GM12878 (cell line): ENCODE measurements around the gene SLC13A3. TPM values are rescaled to one million over a fixed set of nuclear protein-coding genes. Genes with fewer than 3 reads are reported as not detected.
A peak's percentile ranks its signal among the peaks of the same experiment; 100 is the strongest.

ENCODE experiments used
- ATAC-seq: fragments of 200-7000 bp; cut with Tn5 transposase; 3 replicates; pipeline ENCODE4 v1.9.1; 2020; ENCODE audit warnings: mild to moderate bottlenecking, moderate library complexity
- BruUV-seq: library from RNA; stranded (reverse); fragments of 400-500 nt; replicated peaks from 2 replicates; lab custom pipeline; 2021; lab: Mats Ljungman, UMichigan
- CTCF ChIA-PET: fragments of 300-600 bp; sonication (Branson Sonifier 250); formaldehyde crosslinking; extraction: SDS; loops from one replicate; lab custom pipeline; 2021; ENCODE audit warnings: inconsistent platforms; lab: Yijun Ruan, JAX
- POLR2A ChIA-PET: fragments of 350-600 bp; formaldehyde crosslinking; extraction: SDS; loops from one replicate; lab custom pipeline; 2021; ENCODE audit warnings: inconsistent platforms; lab: Charles Lee
- RAD21 ChIA-PET: fragments of 300-600 bp; sonication (Branson Sonifier 250); formaldehyde crosslinking; loops from one replicate; lab custom pipeline; 2023; ENCODE audit warnings: antibody characterized with exemption; ENCODE audit not compliant: unreplicated experiment; lab: Charles Lee
- SMC1A ChIA-PET: fragments of 300-600 bp; sonication (Branson Sonifier 250); formaldehyde crosslinking; loops from one replicate; lab custom pipeline; 2023; ENCODE audit not compliant: unreplicated experiment, uncharacterized antibody; lab: Charles Lee
- DNase-seq: peaks from one replicate; pipeline ENCODE4 v3.0.0-alpha.2; 2011; ENCODE audit warnings: low read depth, low spot score
- FAIRE-seq: peaks from 3 replicates; lab custom pipeline; 2011; peaks lifted over from hg19 to GRCh38; lab: Jason Lieb, UNC
- H2AFZ ChIP-seq: 2 replicates; pipeline ENCODE4 v1.6.0; 2011; ENCODE audit warnings: low read depth, low read length, control low read depth; ENCODE audit not compliant: control insufficient read depth
- H3K27ac ChIP-seq: 2 replicates; pipeline ENCODE4 v1.5.1; 2011; ENCODE audit warnings: control low read depth; ENCODE audit not compliant: control insufficient read depth, insufficient read depth
- H3K27me3 ChIP-seq, 2 experiments: replicated peaks in 1 of 2; 2 replicates each; pipeline versions ENCODE4 v1.6.0 to v1.6.1; 2011; ENCODE audit warnings: low read length in 1 of 2; ENCODE audit not compliant: control insufficient read depth in 2 of 2, insufficient read depth in 2 of 2
- H3K36me3 ChIP-seq, 2 experiments: 2 replicates each; pipeline ENCODE4 v1.5.1; 2011; ENCODE audit warnings: low read length in 1 of 2; ENCODE audit not compliant: control insufficient read depth in 2 of 2, insufficient read depth in 2 of 2
- H3K4me1 ChIP-seq: 2 replicates; pipeline ENCODE4 v1.6.1; 2011; ENCODE audit warnings: mild to moderate bottlenecking, low read length, moderate library complexity, mixed read lengths; ENCODE audit not compliant: control insufficient read depth, insufficient read depth
- H3K4me2 ChIP-seq: 2 replicates; pipeline ENCODE4 v1.6.0; 2011; ENCODE audit warnings: control low read depth; ENCODE audit not compliant: control insufficient read depth, insufficient read depth
- H3K4me3 ChIP-seq: fragments of 200-600 bp; sonication (generic); 2 replicates; pipeline ENCODE4 v1.5.1; 2016
- H3K79me2 ChIP-seq: 2 replicates; pipeline ENCODE4 v1.6.0; 2011; ENCODE audit warnings: low read length; ENCODE audit not compliant: control insufficient read depth, insufficient read depth
- H3K9ac ChIP-seq: 2 replicates; pipeline ENCODE4 v1.8.0; 2011; ENCODE audit warnings: low read length, control low read depth, mixed read lengths; ENCODE audit not compliant: control insufficient read depth, insufficient read depth
- H3K9me3 ChIP-seq: replicated peaks from 3 replicates; pipeline ENCODE4 v1.5.1; 2011; ENCODE audit warnings: mild to moderate bottlenecking, low read length; ENCODE audit not compliant: control insufficient read depth, insufficient read depth
- H4K20me1 ChIP-seq: 2 replicates; pipeline ENCODE4 v1.6.0; 2011; ENCODE audit not compliant: control insufficient read depth, insufficient read depth
- ASH2L ChIP-seq: fragments of 300-600, 200-600 bp; sonication (generic); IDR thresholded peaks from 2 replicates; pipeline ENCODE4 v1.6.1; 2017; ENCODE audit warnings: low read depth, mild to moderate bottlenecking, borderline replicate concordance
- BHLHE40 ChIP-seq, 2 experiments: fragments of 450-650 bp in 1 of 2; IDR thresholded peaks; 2 replicates each; pipeline ENCODE4 v1.6.1; 2011 to 2017; ENCODE audit warnings: low read depth in 2 of 2, borderline replicate concordance in 1 of 2, improper control_type of control experiment in 1 of 2, low read length in 1 of 2, mild to moderate bottlenecking in 1 of 2
- BMI1 ChIP-seq: fragments of 450-650 bp; IDR thresholded peaks from 2 replicates; pipeline ENCODE4 v1.6.1; 2016; ENCODE audit warnings: mild to moderate bottlenecking, moderate library complexity, borderline replicate concordance
- ETV6 ChIP-seq, 2 experiments: fragments of 450-650 bp in 1 of 2; IDR thresholded peaks in 1 of 2; conservative IDR thresholded peaks in 1 of 2; 2 replicates each; pipeline ENCODE4 v1.6.1; 2014; ENCODE audit warnings: antibody characterized with exemption in 1 of 2, borderline replicate concordance in 1 of 2, low read depth in 1 of 2, mild to moderate bottlenecking in 1 of 2, moderate library complexity in 1 of 2
- HCFC1 ChIP-seq: fragments of 150-350 bp; IDR thresholded peaks from 2 replicates; pipeline ENCODE4 v1.6.1; 2014; ENCODE audit warnings: low read length
- LARP7 ChIP-seq: fragments of 450-650 bp; IDR thresholded peaks from 2 replicates; pipeline ENCODE4 v1.6.1; 2017; ENCODE audit warnings: mild to moderate bottlenecking
- MAX ChIP-seq: IDR thresholded peaks from 2 replicates; pipeline ENCODE4 v1.6.1; 2012; ENCODE audit warnings: low read depth, low read length, improper control_type of control experiment
- MTA2 ChIP-seq: fragments of 450-650 bp; IDR thresholded peaks from 2 replicates; pipeline ENCODE4 v1.6.1; 2016; ENCODE audit warnings: low read depth, mild to moderate bottlenecking, moderate library complexity
- RAD51 ChIP-seq: fragments of 450-650 bp; IDR thresholded peaks from 2 replicates; pipeline ENCODE4 v1.6.1; 2016; ENCODE audit warnings: moderate library complexity, mild to moderate bottlenecking, inconsistent platforms
- SMARCA5 ChIP-seq: fragments of 450-650 bp; IDR thresholded peaks from 2 replicates; pipeline ENCODE4 v1.6.1; 2017; ENCODE audit warnings: mild to moderate bottlenecking
- USF1 ChIP-seq: IDR thresholded peaks from 2 replicates; pipeline ENCODE4 v1.6.1; 2011; ENCODE audit warnings: borderline replicate concordance, low read depth, mild to moderate bottlenecking, moderate library complexity, mixed read lengths, low read length; ENCODE audit not compliant: insufficient read depth; ENCODE audit errors: extremely low read length
- YY1 ChIP-seq: IDR thresholded peaks from 2 replicates; pipeline ENCODE4 v1.6.1; 2011; ENCODE audit warnings: low read depth, mild to moderate bottlenecking, low read length
- ZBTB11 ChIP-seq: fragments of 450-650 bp; formaldehyde crosslinking; IDR thresholded peaks from 2 replicates; pipeline ENCODE4 v1.5.0; 2022; ENCODE audit warnings: mild to moderate bottlenecking, missing genetic modification characterization
- ZNF207 ChIP-seq: fragments of 450-650 bp; IDR thresholded peaks from 2 replicates; pipeline ENCODE4 v1.6.1; 2014; ENCODE audit warnings: antibody characterized with exemption, mild to moderate bottlenecking, borderline replicate concordance
- WGBS: methylation state at CpG from one replicate; pipeline ENCODE4 v1.1.6; 2016; ENCODE audit warnings: low lambda C conversion rate; ENCODE audit not compliant: insufficient replicate concordance, insufficient coverage; ENCODE audit errors: missing lambda C conversion rate; 5-methylcytosine and 5-hydroxymethylcytosine counted together
- in situ Hi-C: fragments of 300-500 bp; cut with MboI; formaldehyde crosslinking; loops from 9 replicates; pipeline ENCODE4 v1.14.3; 2018; ENCODE audit warnings: mixed read lengths
- intact Hi-C: fragments of 100-400 bp; cut with micrococcal nuclease; formaldehyde crosslinking; loops from one replicate; pipeline ENCODE4 v1.14.2; 2022; ENCODE audit not compliant: unreplicated experiment
- polyA plus RNA-seq, 11 experiments: library from polyadenylated mRNA; depleted of rRNA in 4 of 11; unstranded in 6 of 11; stranded (reverse) in 5 of 11; fragments of >200 nt; fragmentation: Nextera tagmentation in 4 of 11; fragmentation: Illumina TruSeq in 1 of 11; extraction: Ambion mirVana in 4 of 11; extraction: Trizol in 1 of 11; gene quantifications; 1 replicate in 1 of 11; 2 replicates in 10 of 11; pipeline versions ENCODE4 v1.2.1 to v1.2.3, GENCODE V29; 2011 to 2016; ENCODE audit warnings: inconsistent platforms in 2 of 11, missing spikeins in 2 of 11, low read depth in 1 of 11
- total RNA-seq, 4 experiments: library from RNA; depleted of rRNA in 3 of 4; stranded (reverse); fragments of >200 nt in 3 of 4; fragmentation: Illumina TruSeq in 1 of 4; extraction: Trizol in 1 of 4; gene quantifications; 2 replicates each; pipeline versions ENCODE4 v1.2.1 to v1.2.3, GENCODE V29; 2013 to 2021

The SLC13A3 gene
- total and polyA plus RNA-seq, 10 of the 15 experiments (the other 5 are each of a cell fraction or from before 2014, with no cell fraction given), result 0.03 to 0.76 (median 0.07) TPM; not detected in 4

- no peak for TF ChIP-seq ZBTB11 (CRISPR knock-in tag)
- TF ChIP-seq ETV6 (conservative IDR thresholded peaks at IDR 0.05 in 1 of 2, IDR thresholded peaks at IDR 0.05 in 1 of 2; ENCODE audit: borderline replicate concordance in 1 of 2, low read depth in 1 of 2), result no peak
- TF ChIP-seq MTA2, result no peak
These were observed 38.0 kb upstream of the SLC13A3 start, which contains the start of gene TP53RK (continued) for GRCh38 chr20:46689082-46689753.

GRCh38 chr20:46688151-46689081 is 37.2 kb upstream of the SLC13A3 start:
- 3% methylated on average over 20 of the region's 20 CpGs for WGBS
- FAIRE-seq (no peak), ATAC-seq (no peak), DNase-seq (no peak)
- ChIA-PET POLR2A (interaction anchor here (0.5 to 1.5 kb wide), 7 partner anchors 100 to 887 kb away, joined by 3 to 6 read pairs (median 3); no protein-coding TSS in a partner anchor), RAD21 (interaction anchor here (0.8 kb wide), 1 partner anchor 147 kb away, joined by 3 read pairs; no protein-coding TSS in a partner anchor), CTCF (interaction anchor here (0.7 to 11.6 kb wide), 11 partner anchors 8 to 1575 kb away, joined by 3 to 114 read pairs (median 3); no protein-coding TSS in a partner anchor), SMC1A (interaction anchor here (1.1 to 2.0 kb wide), 5 partner anchors 9 to 167 kb away, joined by 3 to 5 read pairs (median 5); no protein-coding TSS in a partner anchor)
- H3K9ac ChIP-seq, result peak overlapping the region; percentile 63
- peak overlapping the region; percentile 23 for H3K4me2 ChIP-seq
- no peaks in the 10 kb centered on the region; the same call in 1 of the 3 replicates for H3K9me3 ChIP-seq
- H3K36me3 ChIP-seq, result peaks cover 0 to 11% of the 10 kb centered on the region in 2 experiments; a peak in 1 of 4 replicates
- peaks cover 11% of the 10 kb centered on the region for H3K4me1 ChIP-seq
- peak overlapping the region; percentile 78 for H3K4me3 ChIP-seq
- peak overlapping the region; percentile 76 for H2AFZ ChIP-seq
- intact Hi-C loops, result no loop called here
- peak overlapping the region; percentile 76 for H3K27ac ChIP-seq
- peaks cover 3% of the 10 kb centered on the region; the same call in 1 of the 2 replicates for H4K20me1 ChIP-seq
- in situ Hi-C loops, result loop anchor here (10.0 kb wide), 1 partner anchor 134 kb away; the partner anchor contains the start of gene OCSTAMP
- H3K27me3 ChIP-seq, result no peaks in the 10 kb centered on the region
- BruUV-seq, result no TSS peak
- peaks cover 37% of the 10 kb centered on the region for H3K79me2 ChIP-seq
- TF ChIP-seq RAD51, result peak; percentile 46; the same call in 1 of the 2 replicates
- no peak for TF ChIP-seq YY1
- TF ChIP-seq ASH2L, result no peak
- TF ChIP-seq LARP7, result 0 out of 2 replicates have a peak, but pooled peaks have one; percentile 16
- peak; percentile 39 for TF ChIP-seq USF1
- no peak for TF ChIP-seq SMARCA5
- no peak for TF ChIP-seq HCFC1
- no peak for TF ChIP-seq BMI1
- no peak for TF ChIP-seq ZNF207
- TF ChIP-seq MAX, result peak; percentile 69; the same call in 1 of the 2 replicates
- no peak for TF ChIP-seq BHLHE40 (IDR thresholded peaks at IDR 0.05; ENCODE audit: borderline replicate concordance in 1 of 2, low read depth in 2 of 2, low read length in 1 of 2)
